SHP77 treated with DMSO at 0.1 percent for 48 hours (cell line): ENCODE results near the gene PAF1.

Source experiments
- DNase-seq: peaks from one replicate; lab custom pipeline; 2025; lab: John Stamatoyannopoulos, UW

Gene PAF1

GRCh38 chr19:39405261-39405957, 14.5 kb upstream of the PAF1 start:
- no peak for DNase-seq

- DNase-seq, result peak; percentile 60
These were observed 12.7 kb upstream of the PAF1 start for GRCh38 chr19:39403331-39404312.

- DNase-seq, result peak; percentile 73
These were observed 11.7 kb upstream of the PAF1 start for GRCh38 chr19:39402346-39403300.

- DNase-seq, result no peak
These were observed 10.8 kb upstream of the PAF1 start for GRCh38 chr19:39401549-39402345.

GRCh38 chr19:39401070-39401548, 10.2 kb upstream of the PAF1 start:
- no peak for DNase-seq

GRCh38 chr19:39400061-39400460, 9.2 kb upstream of the PAF1 start:
- no peak for DNase-seq

GRCh38 chr19:39399668-39400050, 8.8 kb upstream of the PAF1 start:
- DNase-seq, result no peak

- no peak for DNase-seq
These were observed 7.5 kb upstream of the PAF1 start for GRCh38 chr19:39398297-39398864.

GRCh38 chr19:39397360-39398296, 6.7 kb upstream of the PAF1 start:
- peak; percentile 79 for DNase-seq

- no peak for DNase-seq
These were observed 505 bp downstream of the PAF1 start for GRCh38 chr19:39390451-39390750.

GRCh38 chr19:39389631-39390414, 1.1 kb downstream of the PAF1 start:
- DNase-seq, result no peak

GRCh38 chr19:39388657-39389056, 2.2 kb downstream of the PAF1 start:
- no peak for DNase-seq

- DNase-seq, result no peak
These were observed 4.3 kb downstream of the PAF1 start for GRCh38 chr19:39386557-39386956.

GRCh38 chr19:39385629-39386411, 5.1 kb downstream of the PAF1 start:
- no peak for DNase-seq

- DNase-seq, result no peak
These were observed 5.9 kb downstream of the PAF1 start for GRCh38 chr19:39384839-39385568.

- no peak for DNase-seq
These were observed 7.7 kb downstream of the PAF1 start for GRCh38 chr19:39382991-39383828.
